T-helper 9 cell (primary cell): Measurements from ENCODE around the gene ABCC3.

Source experiments
- DNase-seq: peaks from one replicate; pipeline ENCODE4 v3.0.0-alpha.2; 2020

ABCC3 gene

DNA sequence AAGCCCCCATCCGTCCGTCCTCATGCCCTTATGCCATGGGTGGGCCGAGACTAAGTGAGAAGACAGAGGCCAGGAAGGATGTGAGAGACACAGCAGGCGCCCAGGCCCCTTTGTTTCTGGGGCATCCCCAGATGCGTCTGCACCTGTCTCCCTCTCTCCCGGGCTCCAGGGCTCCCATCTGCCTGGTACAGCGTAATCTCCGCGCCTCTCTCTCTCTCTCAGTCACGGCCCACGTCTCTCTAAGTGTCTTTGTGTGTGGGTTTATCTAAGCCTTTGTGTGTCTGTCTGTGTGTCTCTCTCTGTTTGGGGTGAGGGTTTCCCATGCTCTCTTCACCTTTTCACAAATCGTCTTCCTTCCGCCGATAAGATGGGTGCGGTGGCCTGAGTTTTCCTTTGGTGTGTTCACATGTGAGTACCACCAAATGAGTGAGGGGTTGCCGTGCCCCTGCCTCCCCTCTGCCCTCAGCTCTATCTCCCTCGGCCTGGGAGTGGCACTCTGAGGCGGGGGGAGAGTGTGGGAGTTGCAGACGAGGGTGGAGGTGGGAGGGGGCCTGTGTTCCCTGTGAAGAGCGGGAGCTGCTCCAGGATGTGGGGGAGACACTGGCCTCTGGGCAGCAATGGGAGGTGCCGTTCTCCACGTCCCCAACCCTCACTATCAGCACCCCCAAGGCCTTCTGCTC lies 25.8 kb upstream of the ABCC3 start:
- DNase-seq: no peak

DNA sequence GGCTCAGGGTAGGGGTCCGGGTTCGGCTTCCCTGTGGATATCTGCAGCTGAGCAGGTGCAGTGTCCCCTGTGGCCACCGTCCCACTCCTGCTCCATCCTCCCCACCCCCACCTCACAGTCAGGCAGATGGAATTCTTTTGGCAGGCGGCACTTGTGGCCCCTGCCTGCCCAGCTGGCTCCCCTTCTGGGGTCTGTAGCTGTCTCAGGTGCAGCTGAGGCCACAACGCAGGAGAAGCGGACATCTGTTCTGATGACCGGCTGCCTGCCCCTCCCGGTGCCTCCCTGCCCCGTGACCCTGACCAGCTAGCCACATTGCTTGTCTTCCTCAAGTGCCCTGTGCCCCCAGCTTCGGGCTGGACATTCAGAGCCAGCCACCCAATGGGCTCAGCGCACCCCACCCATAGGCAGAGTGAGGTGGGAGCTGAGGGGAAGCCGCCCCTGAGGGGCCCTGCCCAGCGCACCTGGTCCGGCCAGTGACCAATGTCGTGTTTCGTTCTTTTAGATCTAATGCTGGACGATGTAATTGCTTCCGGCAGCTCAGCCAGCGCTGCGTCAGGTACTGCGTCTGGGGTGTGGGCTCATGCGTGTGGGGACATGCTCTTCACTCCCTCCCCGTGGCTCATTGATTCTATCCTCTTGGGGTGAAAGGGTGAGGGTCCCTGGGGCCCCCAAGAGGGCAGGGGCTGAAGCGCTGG lies 25.2 kb upstream of the ABCC3 start:
- DNase-seq: no peak

- DNase-seq: no peak
These were observed 23.0 kb upstream of the ABCC3 start for GRCh38 chr17:50611634-50612033.

- DNase-seq: no peak
These were observed 22.4 kb upstream of the ABCC3 start for GRCh38 chr17:50612281-50612680.

GRCh38 chr17:50613007-50613992 lies 21.4 kb upstream of the ABCC3 start:
- DNase-seq: no peak

GRCh38 chr17:50614471-50615051 lies 20.1 kb upstream of the ABCC3 start:
- no peak for DNase-seq

DNA sequence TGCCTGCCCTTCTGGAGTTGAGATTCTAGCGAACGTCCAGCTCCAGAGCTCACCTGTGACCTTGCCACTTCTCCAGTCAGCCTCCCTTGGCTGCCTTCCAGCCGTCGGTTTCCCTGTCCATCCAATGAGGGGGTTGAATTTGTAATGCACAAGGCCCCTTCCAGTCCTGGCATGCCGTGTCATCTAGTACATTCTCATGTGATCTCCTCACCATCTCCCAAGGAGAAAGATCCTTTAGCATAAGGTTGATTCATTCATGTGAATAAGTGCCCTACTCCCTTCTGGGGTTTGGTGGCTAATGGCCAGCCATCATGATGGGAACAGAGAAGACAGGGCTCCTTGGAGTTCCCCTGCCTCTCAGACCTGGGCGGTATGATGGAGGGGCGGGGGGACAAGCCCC lies 18.9 kb upstream of the ABCC3 start:
- no peak for DNase-seq

DNA sequence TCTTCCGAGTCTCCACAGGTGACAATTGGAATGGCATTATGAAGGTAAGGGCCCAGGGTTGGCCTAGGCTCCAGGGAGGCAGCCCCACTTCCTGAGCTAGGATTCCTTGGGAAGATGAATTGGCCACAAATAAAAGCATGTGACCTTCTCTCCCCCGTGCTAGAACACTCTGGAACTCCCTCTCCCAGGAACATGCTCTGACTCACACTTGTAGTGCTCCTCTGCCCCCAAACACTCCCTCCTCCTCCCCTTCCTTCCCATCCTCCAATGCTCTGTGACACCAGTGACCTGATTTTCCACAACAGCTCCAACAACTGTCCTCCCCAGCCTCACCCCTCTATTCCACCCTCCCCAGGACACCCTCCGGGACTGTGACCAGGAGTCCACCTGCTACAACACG lies 16.4 kb upstream of the ABCC3 start:
- no peak for DNase-seq

DNA sequence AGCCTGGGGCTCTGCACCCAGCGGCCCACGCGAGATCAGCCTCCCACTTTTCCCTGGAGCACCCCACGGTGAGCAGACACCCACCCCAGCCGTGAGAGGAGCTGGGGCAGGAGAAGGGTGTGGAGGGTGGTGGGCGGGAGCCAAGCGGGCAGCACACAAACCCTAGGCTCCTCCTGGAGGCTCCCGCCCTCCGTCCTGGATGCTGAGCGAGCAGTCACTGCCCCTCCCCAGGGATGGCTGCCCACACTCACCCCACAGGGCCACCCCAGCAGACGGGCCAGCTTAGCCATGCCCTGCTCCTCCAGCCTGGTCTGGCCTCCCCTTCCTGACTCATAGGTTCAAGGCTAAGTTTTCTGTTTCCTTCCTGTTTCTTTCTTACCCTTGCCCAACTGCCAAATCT lies 15.7 kb upstream of the ABCC3 start:
- DNase-seq: no peak

GRCh38 chr17:50619489-50619888 lies 15.2 kb upstream of the ABCC3 start:
- no peak for DNase-seq

DNA sequence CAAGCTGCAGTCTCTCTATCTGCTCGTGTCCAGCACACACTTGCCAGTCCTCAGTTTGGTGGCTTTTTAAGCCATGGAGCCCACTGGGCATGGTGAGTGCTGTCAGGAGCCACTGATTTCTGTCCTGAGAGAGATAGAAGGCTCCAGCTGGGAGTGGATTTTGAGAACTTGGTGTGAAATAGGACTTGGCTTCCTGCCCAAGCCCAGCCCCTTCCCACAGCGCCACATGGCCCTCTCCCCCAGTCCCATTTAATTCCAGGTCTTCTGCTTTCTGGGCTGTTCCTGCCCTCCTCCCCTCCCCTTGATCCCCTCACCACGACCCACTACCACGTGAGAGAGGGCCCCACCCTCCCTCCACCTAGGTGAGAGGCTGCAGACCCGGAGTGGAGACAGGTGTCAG lies 14.4 kb upstream of the ABCC3 start:
- DNase-seq: no peak

- no peak for DNase-seq
These were observed 13.8 kb upstream of the ABCC3 start for GRCh38 chr17:50620858-50621257.

- DNase-seq: no peak
These were observed 13.1 kb upstream of the ABCC3 start for GRCh38 chr17:50621574-50622031.

GRCh38 chr17:50624321-50624934 lies 10.3 kb upstream of the ABCC3 start:
- no peak for DNase-seq

GRCh38 chr17:50625032-50625871 lies 9.4 kb upstream of the ABCC3 start:
- no peak for DNase-seq

- peak; percentile 52 for DNase-seq
These were observed 8.6 kb upstream of the ABCC3 start for GRCh38 chr17:50626037-50626574.

GRCh38 chr17:50627036-50627781 lies 7.5 kb upstream of the ABCC3 start:
- no peak for DNase-seq

GRCh38 chr17:50627782-50628601 lies 6.7 kb upstream of the ABCC3 start:
- no peak for DNase-seq

GRCh38 chr17:50629902-50630301 lies 4.8 kb upstream of the ABCC3 start:
- DNase-seq: no peak
